PC-9 (cell line): Measurements from ENCODE around the gene ZNF346.
A peak's percentile ranks its signal among the peaks of the same experiment; 100 is the strongest.

Experiments
- EZH2 ChIP-seq: fragments of 200-600 bp; sonication (generic); IDR thresholded peaks from 2 replicates; pipeline ENCODE4 v1.8.0; 2017; ENCODE audit warnings: antibody characterized with exemption, low read depth
- TF ChIP-seq, protein P1 (sequence below): fragments of 200-600 bp; sonication (generic); conservative IDR thresholded peaks from 2 replicates; pipeline ENCODE4 v1.6.1; 2017; ENCODE audit warnings: mixed run types, antibody characterized with exemption, mild to moderate bottlenecking, moderate library complexity

DNA sequence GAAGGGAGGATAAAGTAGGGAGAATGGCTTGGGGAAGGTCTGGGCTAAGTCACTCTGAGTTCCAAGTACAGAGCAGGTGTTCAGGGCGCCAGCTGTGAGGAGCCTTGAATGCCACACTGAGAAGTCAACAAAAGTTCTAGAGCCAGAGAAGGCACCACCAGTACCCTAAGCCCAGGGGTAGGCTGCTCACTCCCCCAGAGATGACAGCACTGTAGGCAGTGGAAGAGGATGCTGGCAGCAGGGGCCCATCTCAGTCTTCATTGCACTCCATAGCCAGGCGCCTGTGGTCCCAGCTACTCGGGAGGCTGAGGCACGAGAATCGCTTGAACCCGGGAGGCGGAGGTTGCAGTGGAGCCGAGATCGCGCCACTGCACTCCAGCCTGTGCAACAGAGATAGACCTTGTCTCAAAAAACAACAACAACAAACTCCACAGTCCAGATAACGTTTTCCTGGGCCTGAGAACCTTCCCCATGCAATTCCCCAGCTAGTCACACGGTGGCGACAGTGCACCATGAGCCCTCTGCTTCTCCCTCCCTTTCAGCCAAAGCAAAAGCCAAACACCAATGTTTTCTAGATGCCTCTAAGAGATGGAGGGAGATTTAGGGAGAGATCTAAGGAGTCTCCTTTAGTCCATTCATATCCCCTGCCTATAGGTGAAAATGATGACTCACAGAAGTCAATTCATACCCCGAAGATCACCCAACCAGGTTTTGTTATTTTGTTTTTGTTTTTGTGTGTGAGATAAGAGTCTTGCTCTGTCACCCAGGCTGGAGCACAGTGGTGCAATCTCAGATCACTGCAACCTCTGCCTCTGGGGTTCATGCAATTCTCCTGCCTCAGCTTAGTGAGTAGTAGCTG is 91.3 kb downstream of the ZNF346 start:
- TF ChIP-seq, protein P1, sequence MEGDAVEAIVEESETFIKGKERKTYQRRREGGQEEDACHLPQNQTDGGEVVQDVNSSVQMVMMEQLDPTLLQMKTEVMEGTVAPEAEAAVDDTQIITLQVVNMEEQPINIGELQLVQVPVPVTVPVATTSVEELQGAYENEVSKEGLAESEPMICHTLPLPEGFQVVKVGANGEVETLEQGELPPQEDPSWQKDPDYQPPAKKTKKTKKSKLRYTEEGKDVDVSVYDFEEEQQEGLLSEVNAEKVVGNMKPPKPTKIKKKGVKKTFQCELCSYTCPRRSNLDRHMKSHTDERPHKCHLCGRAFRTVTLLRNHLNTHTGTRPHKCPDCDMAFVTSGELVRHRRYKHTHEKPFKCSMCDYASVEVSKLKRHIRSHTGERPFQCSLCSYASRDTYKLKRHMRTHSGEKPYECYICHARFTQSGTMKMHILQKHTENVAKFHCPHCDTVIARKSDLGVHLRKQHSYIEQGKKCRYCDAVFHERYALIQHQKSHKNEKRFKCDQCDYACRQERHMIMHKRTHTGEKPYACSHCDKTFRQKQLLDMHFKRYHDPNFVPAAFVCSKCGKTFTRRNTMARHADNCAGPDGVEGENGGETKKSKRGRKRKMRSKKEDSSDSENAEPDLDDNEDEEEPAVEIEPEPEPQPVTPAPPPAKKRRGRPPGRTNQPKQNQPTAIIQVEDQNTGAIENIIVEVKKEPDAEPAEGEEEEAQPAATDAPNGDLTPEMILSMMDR: peak; percentile 98
- TF ChIP-seq EZH2: no peak
